ENCODE measurements around the gene TFAP2A. TPM values are rescaled to one million over a fixed set of nuclear protein-coding genes. Genes with fewer than 3 reads are reported as not detected.

TFAP2A gene
- total and polyA plus RNA-seq, 10 of the 15 experiments (the other 5 are each of a cell fraction or from before 2014, with no cell fraction given), result 0.05 to 0.46 (median 0.17) TPM; not detected in 4

DNA sequence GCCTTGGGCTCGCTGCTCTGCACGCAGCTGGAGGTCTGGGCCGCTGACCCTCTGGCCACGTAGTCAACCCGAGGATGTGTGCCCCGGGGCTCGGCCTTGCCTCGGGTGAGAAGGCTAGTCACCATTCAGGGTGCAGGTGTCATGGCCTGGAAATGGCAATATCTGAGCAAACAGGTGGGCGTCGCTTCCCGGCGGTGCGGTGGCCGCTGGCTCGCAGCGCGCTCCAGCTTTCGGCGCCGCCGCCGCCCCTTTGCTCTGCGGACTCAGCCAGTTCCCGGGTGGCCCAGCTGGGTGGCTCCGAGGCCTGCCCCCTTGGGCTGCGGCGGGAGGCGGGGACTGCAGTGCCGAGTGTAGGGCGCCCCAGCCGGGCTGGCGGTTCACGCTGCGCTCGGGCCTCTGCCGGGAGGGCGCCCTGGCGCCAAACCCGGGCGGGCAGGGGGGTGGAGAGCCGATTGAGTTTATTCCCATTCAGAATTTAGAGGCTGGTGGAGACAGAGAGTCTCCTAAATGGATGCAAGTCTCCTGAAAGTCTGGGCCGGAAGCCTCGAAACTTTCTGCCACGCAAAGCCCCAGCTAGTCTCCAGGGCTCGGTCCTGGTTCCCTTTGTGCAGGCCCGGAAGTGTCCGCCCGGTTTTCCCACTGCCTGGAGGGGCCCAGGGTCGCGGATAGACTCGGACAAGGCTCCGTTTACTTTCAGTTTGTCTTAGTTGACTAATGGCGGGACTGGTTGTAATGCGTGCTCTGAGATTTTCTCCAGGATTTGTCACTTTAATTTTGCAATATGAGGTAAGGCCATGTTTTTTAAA is 11.3 kb upstream of the TFAP2A start:
- Histone ChIP-seq H3K36me3 (ENCODE audit: control insufficient read depth in 2 of 2, insufficient read depth in 2 of 2, low read length in 1 of 2) (no peaks in the 10 kb centered on the region), H4K20me1 (ENCODE audit: control insufficient read depth, insufficient read depth) (no peaks in the 10 kb centered on the region), H3K27me3 (replicated peaks in 1 of 2; ENCODE audit: control insufficient read depth in 2 of 2, insufficient read depth in 2 of 2, low read length in 1 of 2) (peaks cover 18 to 26% of the 10 kb centered on the region in 2 experiments), H3K79me2 (ENCODE audit: control insufficient read depth, insufficient read depth, low read length) (no peaks in the 10 kb centered on the region), H3K4me2 (ENCODE audit: control insufficient read depth, insufficient read depth) (peak overlapping the region; percentile 88), H3K4me1 (ENCODE audit: control insufficient read depth, insufficient read depth, low read length) (peaks cover 3% of the 10 kb centered on the region), H3K9me3 (replicated peaks; ENCODE audit: control insufficient read depth, insufficient read depth, low read length) (no peaks in the 10 kb centered on the region; the same call in 1 of the 3 replicates), H2AFZ (ENCODE audit: control insufficient read depth, low read depth, low read length) (peak overlapping the region; percentile 67), H3K4me3 (peak overlapping the region; percentile 64), H3K9ac (ENCODE audit: control insufficient read depth, insufficient read depth, low read length) (peak overlapping the region; percentile 68), H3K27ac (ENCODE audit: control insufficient read depth, insufficient read depth) (no peak overlapping the region)
- DNase-seq (ENCODE audit: low read depth, low spot score) (no peak), ATAC-seq (peak; percentile 78), FAIRE-seq (no peak)
- ChIA-PET POLR2A (interaction anchor here (0.8 to 1.0 kb wide), 2 partner anchors 22 to 25 kb away, joined by 3 to 4 read pairs; no protein-coding TSS in a partner anchor), SMC1A (ENCODE audit: uncharacterized antibody, unreplicated experiment) (interaction anchor here (1.0 to 2.2 kb wide), 2 partner anchors 11 to 20 kb away, joined by 3 to 7 read pairs; partner anchors contain the start of gene TFAP2A), CTCF (interaction anchor here (0.7 to 4.8 kb wide), 7 partner anchors 9 to 1631 kb away, joined by 3 to 41 read pairs (median 3); no protein-coding TSS in a partner anchor), RAD21 (ENCODE audit: unreplicated experiment) (interaction anchor here (1.5 kb wide), 1 partner anchor 170 kb away, joined by 3 read pairs; no protein-coding TSS in a partner anchor)
- no TSS peak for BruUV-seq (replicated peaks)
- 5% methylated on average over 54 of the region's 54 CpGs for WGBS (ENCODE audit: insufficient coverage, insufficient replicate concordance, low lambda C conversion rate, missing lambda C conversion rate)
- in situ Hi-C loops (cut with MboI), result loop anchor here (25.0 kb wide), 1 partner anchor 1889 kb away; no protein-coding TSS in a partner anchor
- intact Hi-C loops (cut with micrococcal nuclease; ENCODE audit: unreplicated experiment), result loop anchor here (5.0 to 10.0 kb wide), 2 partner anchors 281 to 884 kb away; no protein-coding TSS in a partner anchor
- TF ChIP-seq BHLHE40 (IDR thresholded peaks at IDR 0.05; ENCODE audit: borderline replicate concordance in 1 of 2, low read depth in 2 of 2, low read length in 1 of 2) (0 out of 4 replicates have a peak, but pooled peaks of 1 of the 2 experiments have one; percentile 7), SMC3 (IDR thresholded peaks at IDR 0.05; ENCODE audit: borderline replicate concordance, low read length) (no peak), KLF5 (IDR thresholded peaks at IDR 0.05; ENCODE audit: partially characterized antibody) (no peak), FOXK2 (IDR thresholded peaks at IDR 0.05) (no peak), MTA3 (IDR thresholded peaks at IDR 0.05; ENCODE audit: borderline replicate concordance, low read length) (no peak), IKZF2 (IDR thresholded peaks at IDR 0.05) (peak; percentile 25 to 26; a peak in 1 of 4 replicates), NR2C2 (IDR thresholded peaks at IDR 0.05; ENCODE audit: borderline replicate concordance, control insufficient read depth, insufficient read length, low read depth) (no peak), SRF (IDR thresholded peaks at IDR 0.05; ENCODE audit: low read depth in 2 of 2, low read length in 2 of 2) (no peak), PAX5 (IDR thresholded peaks at IDR 0.05; ENCODE audit: borderline replicate concordance, low read depth, low read length) (no peak), IKZF1 (conservative IDR thresholded peaks at IDR 0.05) (peak; percentile 27; the same call in 1 of the 2 replicates), ESRRA (IDR thresholded peaks at IDR 0.05; ENCODE audit: low read length) (no peak), TARDBP (IDR thresholded peaks at IDR 0.05; ENCODE audit: borderline replicate concordance) (no peak), ZNF274 (IDR thresholded peaks at IDR 0.05; ENCODE audit: insufficient read depth, insufficient read length) (no peak)
- TF ChIP-seq, protein P1, sequence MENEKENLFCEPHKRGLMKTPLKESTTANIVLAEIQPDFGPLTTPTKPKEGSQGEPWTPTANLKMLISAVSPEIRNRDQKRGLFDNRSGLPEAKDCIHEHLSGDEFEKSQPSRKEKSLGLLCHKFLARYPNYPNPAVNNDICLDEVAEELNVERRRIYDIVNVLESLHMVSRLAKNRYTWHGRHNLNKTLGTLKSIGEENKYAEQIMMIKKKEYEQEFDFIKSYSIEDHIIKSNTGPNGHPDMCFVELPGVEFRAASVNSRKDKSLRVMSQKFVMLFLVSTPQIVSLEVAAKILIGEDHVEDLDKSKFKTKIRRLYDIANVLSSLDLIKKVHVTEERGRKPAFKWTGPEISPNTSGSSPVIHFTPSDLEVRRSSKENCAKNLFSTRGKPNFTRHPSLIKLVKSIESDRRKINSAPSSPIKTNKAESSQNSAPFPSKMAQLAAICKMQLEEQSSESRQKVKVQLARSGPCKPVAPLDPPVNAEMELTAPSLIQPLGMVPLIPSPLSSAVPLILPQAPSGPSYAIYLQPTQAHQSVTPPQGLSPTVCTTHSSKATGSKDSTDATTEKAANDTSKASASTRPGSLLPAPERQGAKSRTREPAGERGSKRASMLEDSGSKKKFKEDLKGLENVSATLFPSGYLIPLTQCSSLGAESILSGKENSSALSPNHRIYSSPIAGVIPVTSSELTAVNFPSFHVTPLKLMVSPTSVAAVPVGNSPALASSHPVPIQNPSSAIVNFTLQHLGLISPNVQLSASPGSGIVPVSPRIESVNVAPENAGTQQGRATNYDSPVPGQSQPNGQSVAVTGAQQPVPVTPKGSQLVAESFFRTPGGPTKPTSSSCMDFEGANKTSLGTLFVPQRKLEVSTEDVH (IDR thresholded peaks at IDR 0.05; ENCODE audit: low read depth, partially characterized antibody), result no peak
- TF ChIP-seq, protein P2, sequence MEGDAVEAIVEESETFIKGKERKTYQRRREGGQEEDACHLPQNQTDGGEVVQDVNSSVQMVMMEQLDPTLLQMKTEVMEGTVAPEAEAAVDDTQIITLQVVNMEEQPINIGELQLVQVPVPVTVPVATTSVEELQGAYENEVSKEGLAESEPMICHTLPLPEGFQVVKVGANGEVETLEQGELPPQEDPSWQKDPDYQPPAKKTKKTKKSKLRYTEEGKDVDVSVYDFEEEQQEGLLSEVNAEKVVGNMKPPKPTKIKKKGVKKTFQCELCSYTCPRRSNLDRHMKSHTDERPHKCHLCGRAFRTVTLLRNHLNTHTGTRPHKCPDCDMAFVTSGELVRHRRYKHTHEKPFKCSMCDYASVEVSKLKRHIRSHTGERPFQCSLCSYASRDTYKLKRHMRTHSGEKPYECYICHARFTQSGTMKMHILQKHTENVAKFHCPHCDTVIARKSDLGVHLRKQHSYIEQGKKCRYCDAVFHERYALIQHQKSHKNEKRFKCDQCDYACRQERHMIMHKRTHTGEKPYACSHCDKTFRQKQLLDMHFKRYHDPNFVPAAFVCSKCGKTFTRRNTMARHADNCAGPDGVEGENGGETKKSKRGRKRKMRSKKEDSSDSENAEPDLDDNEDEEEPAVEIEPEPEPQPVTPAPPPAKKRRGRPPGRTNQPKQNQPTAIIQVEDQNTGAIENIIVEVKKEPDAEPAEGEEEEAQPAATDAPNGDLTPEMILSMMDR (IDR thresholded peaks at IDR 0.05 in 2 of 3, conservative IDR thresholded peaks at IDR 0.05 in 1 of 3; ENCODE audit: control insufficient read depth in 2 of 3, extremely low read depth in 1 of 3, insufficient read depth in 1 of 3, low read depth in 3 of 3, low read length in 3 of 3), result 0 out of 6 replicates have a peak, but pooled peaks of 1 of the 3 experiments have one; percentile 5
- TF ChIP-seq, protein P3, sequence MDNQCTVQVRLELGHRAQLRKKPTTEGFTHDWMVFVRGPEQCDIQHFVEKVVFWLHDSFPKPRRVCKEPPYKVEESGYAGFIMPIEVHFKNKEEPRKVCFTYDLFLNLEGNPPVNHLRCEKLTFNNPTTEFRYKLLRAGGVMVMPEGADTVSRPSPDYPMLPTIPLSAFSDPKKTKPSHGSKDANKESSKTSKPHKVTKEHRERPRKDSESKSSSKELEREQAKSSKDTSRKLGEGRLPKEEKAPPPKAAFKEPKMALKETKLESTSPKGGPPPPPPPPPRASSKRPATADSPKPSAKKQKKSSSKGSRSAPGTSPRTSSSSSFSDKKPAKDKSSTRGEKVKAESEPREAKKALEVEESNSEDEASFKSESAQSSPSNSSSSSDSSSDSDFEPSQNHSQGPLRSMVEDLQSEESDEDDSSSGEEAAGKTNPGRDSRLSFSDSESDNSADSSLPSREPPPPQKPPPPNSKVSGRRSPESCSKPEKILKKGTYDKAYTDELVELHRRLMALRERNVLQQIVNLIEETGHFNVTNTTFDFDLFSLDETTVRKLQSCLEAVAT (IDR thresholded peaks at IDR 0.05), result no peak
